ENCODE measurements around the gene SFTPD.
"Not testable (repeated sequence)": the region's sequence is repeated elsewhere in the genome, so short reads cannot be mapped to it uniquely, and the experiment has no call there.

The SFTPD gene

DNA sequence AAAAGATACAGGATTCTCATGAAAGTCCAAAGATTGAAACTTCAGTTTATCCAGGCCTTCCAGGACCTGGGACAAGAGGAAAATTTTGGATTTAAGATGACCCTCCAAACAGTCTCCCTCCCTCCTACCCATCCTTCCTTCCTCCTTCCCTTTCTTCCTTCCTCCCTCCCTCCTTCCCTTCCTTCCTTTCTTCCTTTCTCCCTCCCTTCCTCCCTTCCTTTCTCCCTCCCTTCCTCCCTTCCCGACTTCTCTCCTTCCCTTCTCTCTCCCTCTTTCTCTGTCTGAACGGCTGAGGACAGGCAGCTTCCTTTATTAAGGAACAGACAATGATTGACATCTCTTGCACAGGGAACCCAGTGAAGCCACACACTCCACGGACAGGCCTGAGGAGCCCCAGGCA is 23.3 kb downstream of the SFTPD start:
- no peak for DNase-seq (ENCODE audit: low read depth, low spot score)

DNA sequence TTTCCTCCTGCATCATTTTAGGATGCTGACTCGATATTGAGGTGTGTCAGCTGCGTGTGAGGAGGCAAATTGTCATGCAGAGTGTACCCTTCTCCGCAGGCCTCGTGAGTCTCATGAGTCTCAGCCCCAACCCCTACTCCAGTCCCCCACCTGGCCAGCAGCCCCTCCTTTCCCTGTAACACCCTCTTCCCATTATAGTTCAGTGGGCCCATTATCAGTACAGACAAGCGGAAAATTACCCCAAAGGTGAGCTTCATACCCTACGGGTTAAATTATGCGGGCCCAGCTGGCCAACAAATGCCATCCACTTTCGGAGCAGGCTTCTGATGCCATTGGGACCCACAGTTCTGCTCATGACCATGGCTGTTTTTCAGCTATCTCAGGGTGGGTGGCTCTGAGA is 25.2 kb downstream of the SFTPD start:
- DNase-seq (ENCODE audit: low read depth, low spot score), result no peak

DNA sequence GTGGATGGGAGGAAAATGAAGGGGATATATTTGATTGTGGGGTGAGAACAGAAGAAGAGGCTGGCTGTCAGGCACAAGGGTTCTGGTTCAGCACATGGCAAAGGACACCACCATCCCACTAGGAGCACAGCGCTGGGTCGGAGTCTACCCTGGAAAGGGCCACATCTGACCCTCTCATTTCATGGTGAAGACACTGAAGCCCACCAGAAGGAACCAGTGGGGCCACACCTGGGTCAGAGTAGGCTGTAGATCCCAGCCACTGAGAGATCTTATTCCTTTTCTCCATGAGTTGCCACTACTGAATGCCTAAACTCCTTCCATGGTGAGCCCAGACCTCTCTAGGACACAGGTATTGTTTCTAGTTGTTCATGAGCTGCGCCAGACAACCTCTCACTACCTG is 25.8 kb downstream of the SFTPD start:
- no peak for DNase-seq (ENCODE audit: low read depth, low spot score)

DNA sequence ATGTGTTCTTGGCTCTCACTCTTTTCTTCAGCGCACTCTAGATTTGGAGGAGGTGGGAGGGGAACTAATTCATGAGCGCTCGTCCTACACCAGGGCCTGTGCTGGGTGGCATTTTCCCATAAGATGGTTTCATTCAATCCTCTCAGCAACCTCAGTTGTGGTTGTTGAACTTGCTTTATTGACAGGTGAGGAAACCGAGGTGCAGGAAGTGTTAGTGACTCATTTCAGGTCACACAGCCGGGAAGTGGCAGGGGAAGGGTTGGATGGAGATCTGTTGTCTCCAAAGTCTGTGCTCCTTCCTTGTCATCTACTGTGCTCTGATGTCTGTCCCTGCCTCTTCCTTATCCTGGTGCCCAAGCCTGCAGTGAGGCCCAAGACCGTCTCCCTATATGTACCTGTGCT is 26.9 kb downstream of the SFTPD start:
- not testable (repeated sequence) for DNase-seq (ENCODE audit: low read depth, low spot score)

DNA sequence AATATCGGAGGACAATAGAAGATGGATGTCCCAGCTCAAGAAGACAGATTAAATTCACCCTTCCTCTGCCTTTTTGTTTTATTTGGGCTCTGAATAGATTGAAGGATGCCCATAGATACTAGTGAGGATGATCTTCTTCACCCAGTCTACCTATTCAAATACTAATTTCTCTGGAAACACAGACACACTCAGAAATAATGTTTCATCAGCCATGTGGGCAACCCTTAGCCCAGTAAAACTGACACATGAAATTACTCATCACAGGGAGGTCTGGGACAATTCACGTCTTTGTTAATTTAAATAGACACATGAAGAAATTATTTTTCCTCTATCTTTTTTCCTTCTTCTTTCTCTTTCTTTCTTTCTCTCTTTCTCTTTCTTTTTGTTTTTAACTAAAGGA is 33.1 kb downstream of the SFTPD start:
- not testable (repeated sequence) for DNase-seq (ENCODE audit: low read depth, low spot score)

DNA sequence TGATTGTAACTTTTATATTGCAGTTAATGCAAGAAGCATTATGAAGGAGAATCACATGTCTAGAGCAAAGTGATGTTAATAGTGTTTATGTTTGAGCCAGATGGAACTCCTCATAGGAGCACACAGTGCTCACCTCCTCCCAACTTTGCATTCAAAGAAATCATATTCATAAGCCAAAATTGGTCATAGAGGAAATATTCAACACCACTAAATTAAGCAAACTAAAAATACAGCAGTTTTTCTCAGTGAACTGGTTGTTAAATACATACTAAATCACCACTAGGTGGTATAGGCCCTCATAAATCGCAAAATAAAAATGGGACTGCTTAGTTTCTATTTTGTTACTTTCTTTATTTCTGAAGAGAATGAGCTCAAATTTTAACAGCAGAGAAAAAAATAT is 34.4 kb downstream of the SFTPD start:
- not testable (repeated sequence) for DNase-seq (ENCODE audit: low read depth, low spot score)

DNA sequence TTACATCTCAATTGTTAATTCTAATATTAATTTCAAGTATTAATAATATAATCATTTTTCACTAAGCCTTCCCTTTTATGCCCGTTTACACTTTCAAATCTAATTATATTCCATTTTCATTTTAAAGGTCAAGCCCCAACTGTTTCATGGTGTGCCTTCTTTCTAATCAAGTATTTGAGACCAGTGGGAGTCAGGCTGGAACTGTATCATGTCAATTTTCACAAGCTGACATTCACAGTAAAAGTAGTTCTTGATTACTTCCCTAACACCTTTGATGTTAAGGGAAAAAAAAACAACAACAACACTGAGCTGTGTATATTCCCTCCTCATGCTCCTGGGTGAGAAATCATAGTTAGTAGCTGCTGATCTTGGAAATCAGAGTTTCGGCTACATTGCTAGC is 38.1 kb downstream of the SFTPD start:
- DNase-seq (ENCODE audit: low read depth, low spot score), result no peak

DNA sequence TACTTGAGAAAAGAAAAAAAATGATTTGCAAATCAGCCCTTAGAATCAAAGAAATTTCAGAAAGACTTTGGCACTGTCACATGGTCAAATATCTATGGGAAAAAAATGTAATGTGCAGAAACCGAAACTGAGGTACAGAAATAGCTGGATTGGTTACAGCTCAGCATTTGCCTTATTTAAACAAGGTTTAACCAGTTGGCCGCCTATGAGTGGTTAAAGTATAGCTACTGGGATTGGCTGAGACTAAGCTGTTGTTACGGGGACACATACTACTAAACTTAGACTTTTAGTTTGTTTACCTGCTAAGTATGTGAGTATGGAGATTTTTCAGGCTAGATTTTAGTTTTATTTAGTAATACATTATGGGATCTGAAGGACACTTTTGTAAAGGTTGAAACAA is 38.6 kb downstream of the SFTPD start:
- no peak for DNase-seq (ENCODE audit: low read depth, low spot score)

DNA sequence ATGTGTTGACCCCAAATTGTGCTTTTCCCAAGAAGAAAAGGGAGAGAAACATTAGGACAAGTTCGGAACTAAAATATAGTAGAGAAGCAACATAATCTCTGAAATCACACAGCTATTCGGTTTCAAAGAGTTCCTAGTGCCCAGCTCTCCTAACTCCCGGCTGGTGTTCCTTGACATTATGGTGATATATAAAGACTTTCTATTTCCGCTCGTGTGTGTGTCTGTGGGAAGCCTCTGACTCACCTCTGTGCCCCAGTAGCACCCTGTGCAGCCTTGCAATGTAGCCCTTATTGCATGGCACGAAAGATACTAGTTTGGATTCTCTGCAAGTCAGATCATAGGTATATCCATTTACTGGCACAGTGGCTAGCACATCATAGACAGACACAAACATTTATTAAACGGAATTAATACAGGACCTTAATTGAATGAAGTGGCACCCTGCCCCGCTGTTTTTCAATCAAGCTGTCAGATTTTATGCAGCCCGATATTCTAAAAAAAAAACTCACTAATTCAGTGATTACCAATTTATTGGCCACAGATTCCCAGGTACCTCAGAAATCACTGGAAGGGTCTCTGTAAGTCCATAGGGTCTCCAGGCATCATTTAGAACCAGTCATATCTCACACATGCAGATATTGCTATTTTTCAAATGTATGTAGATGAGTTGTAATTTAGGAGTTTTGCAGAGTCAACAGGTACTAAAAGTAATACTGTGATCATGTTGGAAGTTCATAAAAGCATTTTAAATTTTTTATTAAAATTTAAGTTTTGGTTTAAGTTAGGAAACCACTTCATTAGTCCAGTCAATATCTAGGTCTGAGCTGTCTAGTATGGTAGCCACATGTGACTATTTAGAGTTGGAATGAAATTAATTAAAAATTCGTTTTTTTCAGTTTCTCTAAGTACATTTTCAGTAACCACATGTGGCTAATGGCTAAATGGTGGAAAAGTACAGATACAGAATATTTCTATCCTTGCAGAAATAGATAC is 43.3 kb downstream of the SFTPD start:
- no peak for DNase-seq (ENCODE audit: low read depth, low spot score)

DNA sequence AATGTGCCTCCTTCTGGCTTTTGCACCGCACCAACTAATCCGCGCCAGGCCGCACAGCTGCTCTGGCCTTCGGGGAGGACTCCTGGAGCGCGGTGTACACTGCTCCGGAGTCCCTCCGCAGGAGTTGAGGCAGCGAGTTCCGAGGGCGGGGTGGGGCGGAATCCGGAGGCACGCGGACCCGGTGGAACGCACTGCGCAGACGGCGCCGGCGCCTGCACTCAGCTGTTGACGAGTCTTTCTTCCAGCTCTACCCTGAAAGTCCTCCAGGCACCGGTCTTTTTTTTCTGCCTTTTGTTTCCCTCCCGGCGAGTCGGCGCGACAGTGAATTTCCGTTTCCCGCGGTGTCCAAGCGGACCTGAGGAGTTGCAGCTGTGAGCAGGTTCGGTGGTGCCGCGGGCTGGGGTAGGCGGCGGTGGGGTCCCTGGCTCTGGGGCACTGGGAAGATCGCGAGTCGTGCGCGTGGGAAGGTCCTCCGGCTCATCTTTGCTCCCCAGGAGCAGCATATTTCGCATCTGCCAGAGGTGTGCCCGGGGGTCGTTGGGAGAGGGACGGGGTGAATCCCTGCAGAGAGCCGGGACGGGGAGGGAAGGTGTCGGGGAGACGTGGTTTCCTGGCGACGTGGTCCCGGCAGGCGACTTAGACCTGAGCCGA is 44.1 kb downstream of the SFTPD start:
- DNase-seq (ENCODE audit: low read depth, low spot score), result peak; percentile 30

DNA sequence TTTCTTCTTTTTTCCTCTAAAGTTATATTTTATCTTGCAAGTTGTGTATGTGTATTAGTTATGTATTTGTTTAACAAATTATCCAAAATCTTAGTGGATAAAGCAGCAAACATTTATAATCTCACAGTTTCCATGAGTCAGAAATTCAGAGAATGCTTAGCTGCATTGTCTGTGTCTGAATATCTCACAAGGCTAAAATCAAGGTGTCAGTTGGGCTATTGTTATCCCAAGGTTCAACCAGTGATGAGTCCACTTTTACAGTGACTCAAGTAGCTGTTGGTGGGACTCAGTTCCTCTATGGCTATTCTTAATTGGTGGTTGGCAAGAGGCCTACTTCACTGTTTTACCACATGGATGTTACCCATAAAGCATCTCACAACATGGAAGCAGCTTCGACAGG is 47.3 kb downstream of the SFTPD start:
- DNase-seq (ENCODE audit: low read depth, low spot score), result not testable (repeated sequence)

DNA sequence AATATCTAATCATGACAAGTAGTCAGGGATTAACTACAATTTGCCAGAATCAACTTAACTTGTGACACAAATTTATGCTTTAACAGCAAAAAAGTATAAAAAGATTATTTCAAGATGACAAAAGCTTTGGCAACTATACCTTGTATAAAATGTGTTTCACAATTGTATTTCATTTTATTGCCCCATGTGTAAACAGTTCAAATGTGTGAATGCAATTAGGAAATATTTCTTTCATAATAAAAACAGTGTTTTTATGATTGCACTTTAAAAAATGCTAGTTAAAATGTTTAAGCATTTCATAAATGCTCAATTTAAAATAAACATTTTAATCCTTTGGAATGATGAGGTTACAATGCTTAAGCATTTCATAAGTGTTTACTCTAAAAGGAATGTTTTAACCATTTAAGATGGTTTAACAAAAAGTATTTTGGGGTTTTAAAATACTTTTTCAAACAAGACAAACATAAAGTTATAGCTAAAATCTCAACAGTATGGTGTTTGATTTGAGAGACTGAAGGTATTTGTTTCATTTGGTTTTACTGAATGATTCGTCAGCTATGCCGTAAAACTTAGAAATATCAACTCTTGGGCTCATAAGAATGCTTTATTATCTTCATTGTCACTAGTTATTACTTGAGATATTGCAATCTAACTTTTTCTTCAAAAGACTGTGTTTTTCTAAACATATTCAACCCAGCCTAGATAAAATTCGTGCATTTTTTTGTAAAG is 50.1 kb downstream of the SFTPD start:
- DNase-seq (ENCODE audit: low read depth, low spot score), result no peak

DNA sequence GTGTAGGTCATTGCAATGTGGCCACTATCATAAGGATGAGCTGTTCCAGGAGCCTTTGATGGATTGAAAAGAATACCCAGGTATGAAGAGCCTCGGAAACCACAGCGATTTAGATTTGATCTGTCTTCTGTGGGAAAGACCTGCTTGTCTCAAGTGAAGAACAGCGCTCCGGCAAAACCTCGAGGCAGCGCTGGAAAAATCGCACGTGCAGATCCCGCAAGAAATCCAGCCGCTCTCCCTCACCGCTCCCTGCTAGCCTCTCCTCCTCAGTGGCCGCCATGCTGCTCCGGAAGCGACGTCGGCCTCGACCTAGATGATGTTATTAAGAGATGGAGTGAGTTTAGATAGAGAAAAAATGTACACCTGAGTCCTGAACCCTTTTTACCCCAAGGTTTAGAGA is 56.0 kb downstream of the SFTPD start:
- not testable (repeated sequence) for DNase-seq (ENCODE audit: low read depth, low spot score)

DNA sequence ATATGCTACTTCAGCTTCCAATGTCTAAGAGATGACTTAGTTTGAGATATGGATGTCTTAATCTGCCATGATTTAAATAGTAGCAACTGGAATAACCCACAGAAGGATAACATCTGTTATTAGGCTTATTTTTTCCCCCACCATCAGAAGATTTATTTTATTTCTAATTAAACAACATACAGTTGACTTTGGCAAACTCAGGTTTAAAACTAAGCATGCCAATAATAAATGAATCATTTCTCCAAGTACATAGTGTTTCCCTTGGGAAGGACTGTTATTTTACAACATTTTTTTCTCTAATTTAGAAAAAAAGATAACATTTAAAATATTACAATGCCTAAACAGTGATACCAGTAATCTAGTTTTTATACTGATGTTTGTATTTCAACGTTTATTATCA is 58.4 kb downstream of the SFTPD start:
- DNase-seq (ENCODE audit: low read depth, low spot score), result no peak

DNA sequence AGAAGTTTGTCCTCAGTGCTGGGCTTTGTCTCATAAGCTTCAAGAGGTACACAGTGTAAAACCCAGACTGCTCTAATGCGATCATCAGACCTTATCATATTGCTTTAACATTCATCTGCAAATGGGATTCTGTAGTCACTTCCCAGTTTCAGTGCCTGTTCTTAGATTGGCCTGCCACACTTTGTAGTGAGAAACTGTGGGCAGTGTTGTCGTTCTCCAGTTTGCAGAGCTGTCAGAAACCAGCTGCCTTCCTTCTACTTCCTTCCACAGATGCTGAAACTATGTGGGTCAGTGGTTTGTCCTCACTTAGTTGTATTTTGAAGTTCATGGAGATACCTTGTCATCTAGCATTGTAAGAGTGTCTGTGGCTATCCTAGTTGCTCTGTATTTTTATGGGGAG is 59.9 kb downstream of the SFTPD start:
- not testable (repeated sequence) for DNase-seq (ENCODE audit: low read depth, low spot score)

All from iPS DF 19.7 (cell line).